ENCODE data around the gene NAA50. TPM values are rescaled to one million over a fixed set of nuclear protein-coding genes. Genes with fewer than 3 reads are reported as not detected.

Gene NAA50
- total and polyA plus RNA-seq, 3 donors from 2014 or later, result 100.0 to 174 (median 139) TPM

DNA sequence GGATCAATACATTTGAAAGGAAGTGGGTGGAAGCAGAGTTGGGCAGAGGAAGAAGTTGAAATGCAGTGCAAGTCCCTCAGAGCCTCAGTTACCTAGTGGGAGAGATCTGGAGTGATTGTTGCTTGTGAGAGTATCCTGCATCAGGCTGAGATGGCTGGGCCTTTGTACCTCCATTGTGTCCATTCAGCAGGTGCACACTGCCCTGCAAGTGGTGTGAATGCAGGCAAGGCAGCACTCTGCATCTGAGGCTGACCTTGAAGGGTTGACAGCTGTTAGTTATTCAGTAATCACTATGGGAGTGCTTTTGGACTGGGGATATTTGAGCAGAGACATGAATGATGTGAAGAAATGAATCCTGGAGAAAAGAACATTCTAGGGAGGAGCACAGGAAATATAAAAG is 25.9 kb upstream of the NAA50 start:
- Histone ChIP-seq H3K27me3 (no peaks in the 10 kb centered on the region), H3K4me1 (peaks cover 11% of the 10 kb centered on the region)
- intact Hi-C loops (cut with DNase I; ENCODE audit: low total_unique reads), result no loop called here

DNA sequence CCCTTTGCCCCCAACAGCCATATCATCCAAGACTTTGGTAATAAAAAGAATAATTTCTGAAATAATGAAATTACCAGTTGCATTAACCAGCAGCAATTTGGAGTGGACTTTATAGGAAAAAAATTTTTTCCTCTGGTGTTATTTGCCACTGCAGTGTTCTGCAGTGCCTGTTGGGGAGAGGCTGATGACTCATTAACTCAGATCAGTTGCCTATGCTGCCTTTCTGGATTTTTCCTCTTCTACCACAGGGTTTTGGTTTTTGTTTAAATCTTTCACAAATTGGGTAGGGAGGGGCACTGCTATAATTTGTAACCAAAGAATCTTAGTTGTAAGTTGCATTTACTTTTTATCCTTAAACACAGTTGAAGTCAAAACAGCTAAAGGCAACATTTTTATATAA is 23.5 kb upstream of the NAA50 start:
- H3K36me3 ChIP-seq (ENCODE audit: low read depth, missing control alignments), result no peaks in the 10 kb centered on the region
- no peaks in the 10 kb centered on the region for H3K9me3 ChIP-seq
- intact Hi-C loops (cut with DNase I; ENCODE audit: low total_unique reads), result no loop called here
- H3K27me3 ChIP-seq, result no peaks in the 10 kb centered on the region
- no peak for DNase-seq
- H3K27ac ChIP-seq, result no peak overlapping the region
- no peaks in the 10 kb centered on the region for H3K4me1 ChIP-seq
- no peak for TF ChIP-seq POLR2A (IDR thresholded peaks at IDR 0.05)
- TF ChIP-seq, protein P1, sequence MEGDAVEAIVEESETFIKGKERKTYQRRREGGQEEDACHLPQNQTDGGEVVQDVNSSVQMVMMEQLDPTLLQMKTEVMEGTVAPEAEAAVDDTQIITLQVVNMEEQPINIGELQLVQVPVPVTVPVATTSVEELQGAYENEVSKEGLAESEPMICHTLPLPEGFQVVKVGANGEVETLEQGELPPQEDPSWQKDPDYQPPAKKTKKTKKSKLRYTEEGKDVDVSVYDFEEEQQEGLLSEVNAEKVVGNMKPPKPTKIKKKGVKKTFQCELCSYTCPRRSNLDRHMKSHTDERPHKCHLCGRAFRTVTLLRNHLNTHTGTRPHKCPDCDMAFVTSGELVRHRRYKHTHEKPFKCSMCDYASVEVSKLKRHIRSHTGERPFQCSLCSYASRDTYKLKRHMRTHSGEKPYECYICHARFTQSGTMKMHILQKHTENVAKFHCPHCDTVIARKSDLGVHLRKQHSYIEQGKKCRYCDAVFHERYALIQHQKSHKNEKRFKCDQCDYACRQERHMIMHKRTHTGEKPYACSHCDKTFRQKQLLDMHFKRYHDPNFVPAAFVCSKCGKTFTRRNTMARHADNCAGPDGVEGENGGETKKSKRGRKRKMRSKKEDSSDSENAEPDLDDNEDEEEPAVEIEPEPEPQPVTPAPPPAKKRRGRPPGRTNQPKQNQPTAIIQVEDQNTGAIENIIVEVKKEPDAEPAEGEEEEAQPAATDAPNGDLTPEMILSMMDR (IDR thresholded peaks at IDR 0.05), result no peak
- no peak overlapping the region for H3K4me3 ChIP-seq

More for the DNA sequence above, 25.9 kb upstream of the NAA50 start:
- no peak overlapping the region for H3K27ac ChIP-seq
- no peak for TF ChIP-seq POLR2A (IDR thresholded peaks at IDR 0.05)
- TF ChIP-seq, protein P1 (IDR thresholded peaks at IDR 0.05), result no peak
- no peak for DNase-seq
- H3K4me3 ChIP-seq, result no peak overlapping the region
- no peaks in the 10 kb centered on the region for H3K36me3 ChIP-seq (ENCODE audit: low read depth, missing control alignments)
- H3K9me3 ChIP-seq, result no peaks in the 10 kb centered on the region

DNA sequence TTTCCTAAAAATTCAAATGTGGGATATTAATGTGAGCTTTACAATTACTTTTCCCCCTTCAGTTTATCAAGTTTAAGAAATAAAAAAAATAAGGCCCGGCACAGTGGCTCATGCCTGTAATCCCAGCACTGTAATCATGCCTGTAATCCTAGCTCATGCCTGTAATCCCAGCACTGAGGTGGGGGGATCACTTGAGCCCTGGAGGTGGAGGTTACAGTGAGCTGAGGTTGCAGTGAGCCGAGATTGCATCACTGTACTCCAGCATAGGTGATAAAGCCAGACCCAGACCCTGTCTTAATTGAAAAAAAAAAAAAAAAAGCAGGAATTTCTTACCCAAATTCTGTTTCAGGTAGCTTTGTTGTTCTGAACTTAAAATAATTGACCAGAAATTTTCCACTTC is 18.6 kb upstream of the NAA50 start:
- Histone ChIP-seq H3K27ac (no peak overlapping the region), H3K27me3 (no peaks in the 10 kb centered on the region), H3K36me3 (ENCODE audit: low read depth, missing control alignments) (no peaks in the 10 kb centered on the region), H3K4me3 (no peak overlapping the region), H3K4me1 (no peaks in the 10 kb centered on the region), H3K9me3 (no peaks in the 10 kb centered on the region)
- 94 to 98% methylated on average over 2 of the region's 2 CpGs for whole genome bisulfite sequencing, 2 donors
- intact Hi-C loops (cut with DNase I; ENCODE audit: low total_unique reads), result no loop called here
- DNase-seq, result no peak
- TF ChIP-seq POLR2A (IDR thresholded peaks at IDR 0.05), result no peak

DNA sequence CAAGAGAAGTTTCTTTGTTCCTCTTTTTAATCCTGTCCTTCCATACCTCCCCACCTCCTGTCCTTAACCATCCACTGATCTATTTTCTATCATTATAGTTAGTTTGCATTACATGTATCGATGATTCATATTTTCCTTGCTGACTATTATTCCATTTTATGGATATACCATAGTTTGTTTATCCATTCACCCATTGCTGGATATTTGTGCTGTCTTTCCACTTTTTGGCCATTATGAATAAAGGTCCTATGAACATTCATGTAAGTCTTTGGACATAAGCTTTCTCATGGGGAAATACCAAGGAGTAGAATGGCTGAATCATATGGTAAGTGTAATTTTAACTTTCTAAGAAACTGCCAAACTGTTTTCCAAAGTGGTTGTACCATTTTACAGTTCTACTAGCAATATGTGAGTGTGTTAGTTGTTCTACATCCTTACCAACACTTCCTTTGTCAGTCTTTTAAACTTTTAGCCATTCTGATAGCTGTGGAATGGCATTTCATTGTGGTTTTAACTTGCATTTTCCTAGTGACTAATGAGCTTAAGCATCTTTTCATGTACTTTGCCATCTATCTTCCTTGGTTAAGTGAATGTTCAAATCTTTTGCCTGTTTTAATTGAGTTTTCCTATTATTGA is 12.5 kb upstream of the NAA50 start:
- Histone ChIP-seq H3K4me3 (no peak overlapping the region), H3K4me1 (no peaks in the 10 kb centered on the region), H3K36me3 (ENCODE audit: low read depth, missing control alignments) (no peaks in the 10 kb centered on the region), H3K9me3 (no peaks in the 10 kb centered on the region), H3K27me3 (no peaks in the 10 kb centered on the region), H3K27ac (no peak overlapping the region)
- no peak for DNase-seq
- intact Hi-C loops (cut with DNase I; ENCODE audit: low total_unique reads), result no loop called here
- TF ChIP-seq, protein P1 (IDR thresholded peaks at IDR 0.05), result no peak
- 94 to 96% methylated on average over 1 of the region's 1 CpG for WGBS, 2 donors

DNA sequence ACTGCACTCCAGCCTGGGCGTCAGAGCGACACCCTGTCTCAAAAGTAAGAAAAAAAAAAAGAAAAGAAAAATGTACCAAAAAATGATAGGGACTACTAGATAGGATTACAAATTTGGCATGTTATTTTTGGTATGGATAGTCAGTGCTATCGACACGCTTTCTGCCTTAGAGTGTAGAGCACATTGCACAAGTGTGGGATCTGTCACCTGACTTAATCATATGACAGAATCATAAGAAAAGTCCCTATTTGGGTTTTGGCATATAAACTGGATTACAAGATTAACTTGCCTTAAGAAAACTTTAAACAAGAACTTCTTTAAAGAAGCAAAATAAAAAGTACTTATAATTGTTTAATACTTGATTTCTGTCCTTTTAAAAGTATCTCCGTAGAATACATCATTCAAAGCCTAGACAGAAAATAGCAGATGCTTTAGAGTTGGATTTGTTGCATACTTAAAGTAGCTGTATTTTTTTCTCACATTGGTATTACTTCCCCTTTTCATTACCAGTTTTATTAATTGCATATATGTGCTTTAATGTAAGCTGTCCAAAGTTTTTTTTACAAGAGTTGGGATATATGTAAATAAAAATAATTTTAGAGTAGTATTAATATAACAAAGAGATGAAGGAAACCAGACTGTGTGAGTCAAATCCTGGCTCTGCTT is 8.6 kb upstream of the NAA50 start:
- Histone ChIP-seq H3K27ac (no peak overlapping the region), H3K36me3 (ENCODE audit: low read depth, missing control alignments) (no peaks in the 10 kb centered on the region), H3K4me3 (no peak overlapping the region), H3K9me3 (no peaks in the 10 kb centered on the region), H3K27me3 (no peaks in the 10 kb centered on the region), H3K4me1 (no peaks in the 10 kb centered on the region)
- WGBS, 2 donors, result 86% methylated on average over 5 of the region's 5 CpGs
- DNase-seq, result no peak
- intact Hi-C loops (cut with DNase I; ENCODE audit: low total_unique reads), result no loop called here
- TF ChIP-seq POLR2A (IDR thresholded peaks at IDR 0.05), result no peak
- TF ChIP-seq, protein P1 (IDR thresholded peaks at IDR 0.05), result no peak
